NT2/D1 (cell line): Measurements from ENCODE around the gene DSCAML1.

Experiments
- DNase-seq: peaks from one replicate; pipeline ENCODE4 v3.0.0-alpha.2; 2011; ENCODE audit warnings: low read depth, low spot score
- H3K27me3 ChIP-seq: 2 replicates; pipeline ENCODE4 v1.6.0; 2011; ENCODE audit warnings: mild to moderate bottlenecking; ENCODE audit not compliant: insufficient read length, insufficient read depth
- H3K36me3 ChIP-seq: 2 replicates; pipeline ENCODE4 v1.6.1; 2011; ENCODE audit warnings: mild to moderate bottlenecking, low read length, mixed read lengths; ENCODE audit not compliant: insufficient read depth, insufficient read length
- H3K4me1 ChIP-seq: 2 replicates; pipeline ENCODE4 v1.5.1; 2011; ENCODE audit not compliant: insufficient read depth, insufficient read length
- H3K4me3 ChIP-seq: 2 replicates; pipeline ENCODE4 v1.5.1; 2011; ENCODE audit warnings: low read depth; ENCODE audit not compliant: insufficient read length
- H3K9ac ChIP-seq: 2 replicates; pipeline ENCODE4 v1.6.0; 2011; ENCODE audit warnings: low read depth; ENCODE audit not compliant: insufficient read length
- H3K9me3 ChIP-seq: 2 replicates; pipeline ENCODE4 v1.5.1; 2011; ENCODE audit warnings: mild to moderate bottlenecking, low read length; ENCODE audit not compliant: insufficient read depth
- SUZ12 ChIP-seq: IDR thresholded peaks from 2 replicates; pipeline ENCODE4 v1.6.1; 2011; ENCODE audit not compliant: insufficient read length, insufficient read depth; ENCODE audit errors: extremely low read depth
- YY1 ChIP-seq: IDR thresholded peaks from 2 replicates; pipeline ENCODE4 v1.6.1; 2011; ENCODE audit not compliant: insufficient read length, insufficient read depth
- ZNF274 ChIP-seq: IDR thresholded peaks from 2 replicates; pipeline ENCODE4 v1.6.1; 2011; ENCODE audit warnings: mild to moderate bottlenecking, low read depth, low read length

DSCAML1 gene

DNA sequence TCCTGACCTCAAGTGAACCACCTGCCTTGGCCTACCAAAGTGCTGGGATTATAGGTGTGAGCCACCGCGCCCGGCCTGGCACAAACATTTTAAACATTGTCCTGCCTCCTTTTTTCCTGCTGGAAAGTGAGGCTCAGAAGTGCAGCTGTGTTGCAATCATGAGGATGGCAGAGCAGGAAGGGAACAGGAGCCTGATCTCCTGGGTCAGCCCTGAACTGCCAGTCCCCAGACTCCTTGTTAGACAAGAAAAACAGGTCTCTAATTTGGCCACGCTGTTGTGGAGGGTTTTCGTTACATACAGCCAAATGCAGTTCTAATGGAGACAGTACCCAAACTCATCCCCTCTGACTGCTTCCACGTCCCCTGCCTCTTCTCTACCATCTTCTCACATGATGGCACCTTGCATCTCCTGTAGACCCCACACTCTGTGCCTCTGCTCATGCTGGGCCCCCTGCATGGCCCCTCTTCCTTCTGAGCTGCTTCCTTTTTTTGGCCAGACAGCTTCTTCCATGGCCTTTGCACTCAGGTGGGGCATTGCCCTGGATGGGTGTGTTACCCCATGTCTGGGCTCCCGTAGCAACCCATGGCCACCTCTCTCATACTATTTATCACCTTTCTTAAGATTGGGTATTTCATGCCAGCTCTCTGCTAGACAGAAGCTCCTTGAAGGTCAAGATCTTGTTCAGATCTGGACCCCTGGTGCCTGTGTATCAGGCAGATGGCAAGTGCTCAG lies 242.2 kb downstream of the DSCAML1 start:
- H3K4me1 ChIP-seq: peaks cover 15% of the 10 kb centered on the region
- H3K36me3 ChIP-seq: no peaks in the 10 kb centered on the region
- TF ChIP-seq SUZ12 (no peak), YY1 (no peak)
- H3K27me3 ChIP-seq: no peaks in the 10 kb centered on the region
- H3K9ac ChIP-seq: no peak overlapping the region
- no peak overlapping the region for H3K4me3 ChIP-seq
- no peak for DNase-seq
- H3K9me3 ChIP-seq: no peaks in the 10 kb centered on the region

DNA sequence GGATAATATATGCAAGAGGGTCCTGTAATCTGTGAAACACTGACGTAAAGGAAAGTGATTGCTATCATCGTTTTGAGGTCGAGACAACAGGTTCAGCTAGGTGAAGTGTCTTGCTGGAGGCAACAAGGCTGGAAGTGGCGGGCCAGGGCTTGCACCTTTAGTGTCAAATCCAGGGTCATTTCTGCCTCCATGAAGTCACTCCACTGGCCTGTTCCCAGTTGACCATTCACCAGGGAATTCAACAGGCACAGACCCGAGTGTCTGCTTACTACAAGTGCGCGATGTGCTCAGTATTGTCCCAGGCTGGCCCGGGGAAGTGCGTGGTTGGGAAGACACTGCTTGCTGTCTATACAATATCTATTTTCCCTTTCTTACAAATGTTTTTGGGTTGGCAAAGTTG lies 244.4 kb downstream of the DSCAML1 start:
- H3K27me3 ChIP-seq: no peaks in the 10 kb centered on the region
- H3K9ac ChIP-seq: no peak overlapping the region
- H3K4me1 ChIP-seq: peaks cover 12% of the 10 kb centered on the region
- no peak overlapping the region for H3K4me3 ChIP-seq
- no peak for DNase-seq
- TF ChIP-seq YY1: no peak
- no peak for TF ChIP-seq ZNF274
- TF ChIP-seq SUZ12: no peak
- no peaks in the 10 kb centered on the region for H3K9me3 ChIP-seq
- no peaks in the 10 kb centered on the region for H3K36me3 ChIP-seq

DNA sequence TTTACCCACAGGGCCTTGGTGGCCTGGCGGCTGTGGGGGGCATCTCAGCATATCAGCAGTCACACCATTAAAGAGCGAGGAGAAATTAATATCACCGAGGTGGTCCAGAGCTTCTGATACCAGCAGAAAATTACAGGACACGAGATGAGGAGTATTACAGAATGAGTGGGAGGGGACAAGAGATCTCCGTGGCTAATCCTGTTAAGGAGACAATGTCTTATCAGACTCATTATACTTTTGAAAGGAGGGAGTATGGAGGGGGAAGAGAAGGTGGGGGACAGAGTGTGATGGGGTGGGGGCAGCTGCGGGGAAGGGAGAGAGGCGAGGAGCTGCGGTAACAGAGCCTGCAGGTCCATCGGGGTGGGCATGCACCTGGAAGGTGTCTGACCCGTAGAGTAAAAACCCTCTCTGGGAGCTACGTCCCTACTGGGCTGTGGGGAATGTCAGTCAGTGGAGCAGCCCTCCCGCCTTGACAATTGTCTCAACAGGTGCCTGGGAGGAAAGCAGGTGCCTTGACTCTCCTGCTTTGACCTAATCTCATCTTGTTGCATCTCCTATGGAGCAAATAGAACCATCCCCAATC lies 245.2 kb downstream of the DSCAML1 start:
- Histone ChIP-seq H3K4me3 (no peak overlapping the region), H3K9me3 (no peaks in the 10 kb centered on the region), H3K9ac (no peak overlapping the region), H3K36me3 (no peaks in the 10 kb centered on the region), H3K27me3 (no peaks in the 10 kb centered on the region), H3K4me1 (peaks cover 14% of the 10 kb centered on the region)
- TF ChIP-seq SUZ12: no peak
- no peak for TF ChIP-seq YY1
- TF ChIP-seq ZNF274: no peak
- DNase-seq: no peak

DNA sequence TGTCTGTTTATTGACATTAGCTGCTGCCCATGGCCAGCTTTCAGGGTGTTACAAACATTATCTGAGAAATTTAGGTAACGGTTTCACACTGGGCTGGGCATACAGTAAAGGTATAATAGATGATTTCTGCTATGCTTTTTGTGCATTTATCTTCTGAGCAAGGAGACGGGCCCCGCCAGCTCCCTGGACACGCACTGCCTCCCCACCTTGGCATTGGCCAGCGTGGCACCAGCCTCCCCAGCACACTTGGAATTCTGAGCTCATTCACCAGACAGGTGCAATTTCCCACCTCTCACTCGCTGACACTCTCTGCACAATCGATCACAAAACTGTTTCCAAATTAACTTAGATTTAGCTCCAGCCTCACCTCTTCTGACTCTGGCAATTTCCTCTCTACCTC lies 246.6 kb downstream of the DSCAML1 start:
- H3K9ac ChIP-seq: no peak overlapping the region
- DNase-seq: no peak
- H3K9me3 ChIP-seq: no peaks in the 10 kb centered on the region
- no peak for TF ChIP-seq ZNF274
- TF ChIP-seq YY1: no peak
- TF ChIP-seq SUZ12: no peak
- H3K4me1 ChIP-seq: peaks cover 10% of the 10 kb centered on the region
- H3K36me3 ChIP-seq: no peaks in the 10 kb centered on the region
- H3K4me3 ChIP-seq: no peak overlapping the region
- H3K27me3 ChIP-seq: no peaks in the 10 kb centered on the region

DNA sequence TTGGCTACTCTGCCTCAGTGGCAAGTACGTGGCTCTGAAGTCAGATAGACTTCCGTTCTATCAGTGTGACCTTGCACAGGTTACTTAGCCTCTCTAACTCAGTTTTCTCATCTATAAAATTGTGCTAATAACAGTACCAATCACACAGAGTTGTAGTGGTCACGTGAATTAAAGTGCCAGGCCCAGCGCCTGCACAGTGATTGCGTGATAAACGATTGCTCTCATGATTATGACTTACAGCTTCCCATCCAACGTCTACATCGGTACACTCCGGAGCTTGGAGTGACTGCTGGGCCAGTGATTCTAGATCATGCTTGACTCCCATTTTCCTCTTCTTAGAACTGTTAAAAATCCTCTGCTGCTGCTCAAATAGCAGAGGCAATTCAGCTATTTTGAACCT lies 247.6 kb downstream of the DSCAML1 start:
- no peak overlapping the region for H3K9ac ChIP-seq
- H3K27me3 ChIP-seq: no peaks in the 10 kb centered on the region
- no peak for TF ChIP-seq ZNF274
- TF ChIP-seq SUZ12: no peak

DNA sequence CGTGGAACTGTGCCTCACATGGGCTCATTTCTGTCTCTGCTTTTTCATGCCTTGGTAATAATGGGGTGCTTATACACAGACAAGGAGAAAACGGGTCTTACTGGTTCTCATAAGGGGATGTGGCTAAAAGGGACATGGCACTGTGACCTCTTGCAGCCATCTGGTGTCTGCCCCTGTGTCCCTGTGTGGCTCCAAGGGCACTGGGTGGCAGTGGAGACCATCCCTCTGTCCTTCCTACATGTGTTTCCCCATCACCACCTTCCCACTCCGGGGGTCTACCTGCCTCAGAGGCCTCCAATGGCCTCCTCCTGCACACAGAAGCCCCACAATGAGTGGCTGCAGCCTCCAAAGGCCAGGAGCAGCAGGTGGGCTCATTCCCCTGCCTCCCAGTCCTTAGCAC lies 248.1 kb downstream of the DSCAML1 start:
- Histone ChIP-seq H3K27me3 (no peaks in the 10 kb centered on the region), H3K36me3 (no peaks in the 10 kb centered on the region), H3K4me1 (peaks cover 7% of the 10 kb centered on the region), H3K9me3 (no peaks in the 10 kb centered on the region), H3K4me3 (no peak overlapping the region), H3K9ac (no peak overlapping the region)
- no peak for TF ChIP-seq SUZ12
- TF ChIP-seq YY1: no peak
- DNase-seq: no peak

More for the DNA sequence above, 247.6 kb downstream of the DSCAML1 start:
- Histone ChIP-seq H3K4me3 (no peak overlapping the region), H3K9me3 (no peaks in the 10 kb centered on the region), H3K4me1 (peaks cover 7% of the 10 kb centered on the region), H3K36me3 (no peaks in the 10 kb centered on the region)
- no peak for DNase-seq

DNA sequence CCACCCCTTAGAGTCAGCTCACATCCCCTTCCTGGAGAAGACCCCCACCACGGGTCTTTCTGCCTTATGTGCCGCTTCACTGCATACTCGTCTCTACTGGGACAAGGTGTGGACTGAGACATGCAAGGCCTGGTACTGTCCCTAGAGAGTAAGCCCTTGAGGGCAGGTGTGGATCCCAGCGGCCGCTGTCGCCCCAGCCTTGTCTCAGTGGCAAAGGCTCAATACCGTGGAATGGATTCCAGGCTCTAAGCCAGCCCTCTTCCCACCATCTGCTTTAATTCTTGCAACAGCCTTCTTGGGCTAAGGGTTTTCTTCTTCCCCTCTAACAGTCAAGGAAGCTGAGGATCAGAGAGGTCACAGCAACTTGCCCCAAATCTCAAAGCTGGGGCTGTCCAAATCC lies 249.1 kb downstream of the DSCAML1 start:
- no peak for DNase-seq
- H3K9me3 ChIP-seq: no peaks in the 10 kb centered on the region
- no peaks in the 10 kb centered on the region for H3K36me3 ChIP-seq
- TF ChIP-seq SUZ12: no peak
- no peak for TF ChIP-seq YY1
- no peak for TF ChIP-seq ZNF274
- no peak overlapping the region for H3K4me3 ChIP-seq
- peaks cover 7% of the 10 kb centered on the region for H3K4me1 ChIP-seq
- H3K9ac ChIP-seq: no peak overlapping the region
- H3K27me3 ChIP-seq: peaks cover 3% of the 10 kb centered on the region
